ENCODE results near the gene FMN1.

The FMN1 gene

DNA sequence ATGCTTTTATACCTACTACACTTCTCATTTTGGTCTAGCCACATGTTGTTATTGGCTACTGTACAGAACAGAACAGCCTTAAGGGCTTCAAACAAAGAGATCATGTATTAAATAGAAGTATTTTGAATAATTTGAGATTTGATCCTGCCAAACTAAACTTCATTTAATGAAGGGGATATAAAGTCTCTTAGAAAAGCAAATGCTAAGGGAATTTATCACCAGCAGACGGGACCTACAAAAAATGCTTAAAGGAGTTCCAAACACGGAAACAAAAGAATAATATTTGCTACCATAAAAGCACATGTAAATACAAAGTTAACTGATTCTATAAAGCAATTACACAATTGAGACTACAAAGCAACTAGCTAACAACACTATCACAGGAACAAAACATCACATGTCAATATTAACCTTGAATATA lies 23.6 kb upstream of the FMN1 start:
- Histone ChIP-seq H3K27me3 (ENCODE audit: control insufficient read depth, insufficient read depth, low read length, poor library complexity, severe bottlenecking) (no peaks in the 10 kb centered on the region), H3K36me3 (ENCODE audit: control insufficient read depth, insufficient read depth, low read length) (no peaks in the 10 kb centered on the region), H3K4me1 (ENCODE audit: control insufficient read depth, insufficient read depth, low read length) (no peaks in the 10 kb centered on the region), H3K9me3 (ENCODE audit: control insufficient read depth, low read length) (no peaks in the 10 kb centered on the region), H3K4me3 (ENCODE audit: insufficient read depth, low read depth, low read length) (no peak overlapping the region), H3K27ac (ENCODE audit: insufficient read depth, low read depth, low read length, poor library complexity, severe bottlenecking) (no peak overlapping the region)
- WGBS, 2 experiments = 80 to 94% methylated on average over 1 to 2 of the region's 2 CpGs

DNA sequence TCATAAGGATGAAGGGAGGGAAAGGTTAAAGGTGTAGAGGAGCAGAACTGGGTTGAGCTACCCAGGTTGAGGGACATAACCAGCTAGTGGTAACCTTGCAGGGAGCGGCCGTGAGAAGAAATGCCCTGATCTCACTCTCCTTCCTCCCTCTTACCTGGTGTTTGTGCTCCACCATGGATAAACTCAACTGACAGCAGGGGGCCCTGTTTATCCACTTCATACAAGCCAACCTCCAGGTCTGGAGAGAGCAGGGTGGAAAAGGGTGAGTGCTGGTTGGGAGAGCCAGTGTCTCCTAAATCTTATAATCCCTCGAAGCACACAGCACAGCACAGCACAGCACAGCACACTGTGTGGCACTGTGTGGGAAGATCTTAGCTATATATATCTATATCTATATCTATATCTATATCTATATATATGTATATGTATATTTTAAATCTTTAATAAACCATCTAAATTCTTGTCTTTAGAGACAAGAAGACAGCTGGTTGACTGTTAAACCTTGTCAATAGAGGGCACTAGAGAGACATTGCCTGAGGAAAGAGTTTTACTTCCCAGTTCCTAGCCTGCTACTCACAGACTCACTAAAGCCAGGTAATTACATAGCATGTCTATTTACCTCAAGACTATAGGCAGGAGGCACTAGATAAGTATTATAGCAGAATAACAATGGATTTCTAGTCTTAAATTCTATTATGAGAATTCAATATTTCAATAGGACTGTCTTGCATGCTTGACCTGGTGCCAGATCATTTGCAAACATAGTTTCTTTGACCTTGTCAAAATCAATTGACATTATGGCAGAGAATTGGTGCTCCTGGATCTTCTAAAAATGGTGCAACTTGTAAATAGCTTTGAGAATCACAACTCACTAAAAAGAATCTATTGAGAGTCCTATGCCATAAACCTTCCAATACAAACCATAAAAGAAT lies 21.7 kb upstream of the FMN1 start:
- H3K4me3 ChIP-seq (ENCODE audit: insufficient read depth, low read depth, low read length) = no peak overlapping the region
- H3K9me3 ChIP-seq (ENCODE audit: control insufficient read depth, low read length) = no peaks in the 10 kb centered on the region
- no peaks in the 10 kb centered on the region for H3K36me3 ChIP-seq (ENCODE audit: control insufficient read depth, insufficient read depth, low read length)
- WGBS, 2 experiments = 97 to 100% methylated on average over 2 of the region's 3 CpGs
- H3K27ac ChIP-seq (ENCODE audit: insufficient read depth, low read depth, low read length, poor library complexity, severe bottlenecking) = no peak overlapping the region
- H3K4me1 ChIP-seq (ENCODE audit: control insufficient read depth, insufficient read depth, low read length) = no peaks in the 10 kb centered on the region
- H3K27me3 ChIP-seq (ENCODE audit: control insufficient read depth, insufficient read depth, low read length, poor library complexity, severe bottlenecking) = no peaks in the 10 kb centered on the region

DNA sequence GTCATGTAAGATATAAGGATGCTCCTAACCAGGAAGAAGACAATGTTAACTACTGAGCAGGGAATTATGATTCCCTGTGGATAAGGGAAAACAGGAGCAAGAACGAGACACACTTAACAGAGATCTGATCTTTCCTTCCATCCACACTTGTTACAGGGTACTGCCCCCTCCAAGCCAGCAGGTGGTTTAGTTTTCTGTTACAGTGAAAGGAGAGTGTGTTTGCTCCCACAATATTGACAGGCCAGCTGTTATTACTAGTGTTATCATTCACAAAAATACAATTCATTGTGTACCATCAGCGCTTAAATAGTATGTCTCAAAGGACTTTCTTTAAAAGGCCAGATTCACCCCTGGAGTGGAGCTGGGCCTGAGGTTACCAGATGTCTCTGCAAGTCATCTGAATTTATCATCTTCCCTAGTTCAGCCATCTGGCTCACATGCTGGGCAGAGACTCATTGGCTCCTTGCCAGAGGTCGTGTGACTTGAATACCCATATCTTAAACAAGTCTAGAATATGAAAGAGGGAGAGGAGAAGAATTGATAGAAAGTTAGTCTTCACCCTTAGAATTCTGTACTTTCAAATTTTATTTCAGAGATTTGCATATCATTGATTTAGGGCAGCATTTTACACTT lies 16.8 kb upstream of the FMN1 start:
- WGBS, 2 experiments = 76 to 82% methylated on average over 3 of the region's 3 CpGs

DNA sequence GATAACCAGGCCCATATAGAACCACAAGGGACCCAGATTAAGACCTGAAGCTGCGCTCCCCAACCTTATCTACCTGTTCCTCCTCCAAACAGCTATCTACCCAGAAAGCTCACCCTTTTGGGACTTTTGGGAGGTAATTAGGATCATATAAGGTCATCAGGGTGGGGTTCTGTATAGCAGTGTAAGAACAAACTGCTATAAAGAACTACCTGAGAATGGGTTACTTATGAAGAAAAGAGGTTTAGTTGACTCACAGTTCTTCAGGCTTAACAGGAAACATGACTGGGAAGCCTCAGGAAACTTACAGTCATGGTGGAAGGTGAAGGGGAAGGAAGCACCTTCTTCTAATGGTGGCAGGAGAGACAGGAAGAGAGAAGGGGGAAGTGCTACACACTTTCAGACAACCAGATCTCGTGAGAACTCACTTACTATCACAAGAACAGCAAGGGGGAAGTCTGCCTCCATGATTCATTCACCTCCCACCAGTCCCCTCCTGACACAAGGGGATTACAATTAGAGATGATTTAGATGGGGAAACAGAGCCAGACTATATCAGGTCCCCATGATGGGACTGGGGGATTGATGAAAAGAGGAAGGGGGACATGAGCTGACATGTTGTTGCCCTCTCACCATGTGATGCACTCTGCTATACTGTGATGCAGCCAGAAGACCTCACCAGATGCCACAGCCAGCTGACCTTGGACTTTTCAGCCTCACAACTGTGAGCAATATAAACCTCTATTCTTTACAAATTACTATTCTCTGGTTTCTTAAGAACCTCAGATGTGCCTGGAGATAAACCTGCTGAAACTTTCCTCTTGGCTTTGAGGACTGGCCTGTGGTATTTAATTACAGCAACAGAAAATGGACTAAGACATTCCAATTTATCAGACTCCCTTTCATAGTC lies 15.3 kb upstream of the FMN1 start:
- H3K27ac ChIP-seq (ENCODE audit: insufficient read depth, low read depth, low read length, poor library complexity, severe bottlenecking) = no peak overlapping the region
- H3K36me3 ChIP-seq (ENCODE audit: control insufficient read depth, insufficient read depth, low read length) = no peaks in the 10 kb centered on the region
- H3K4me1 ChIP-seq (ENCODE audit: control insufficient read depth, insufficient read depth, low read length) = no peaks in the 10 kb centered on the region
- no peak overlapping the region for H3K4me3 ChIP-seq (ENCODE audit: insufficient read depth, low read depth, low read length)
- no peaks in the 10 kb centered on the region for H3K27me3 ChIP-seq (ENCODE audit: control insufficient read depth, insufficient read depth, low read length, poor library complexity, severe bottlenecking)
- 100% methylated on average over 2 of the region's 2 CpGs; no CpG with 5 or more reads in 1 of the 2 experiments for WGBS, 2 experiments
- no peaks in the 10 kb centered on the region for H3K9me3 ChIP-seq (ENCODE audit: control insufficient read depth, low read length)

More for the DNA sequence above, 16.8 kb upstream of the FMN1 start:
- Histone ChIP-seq H3K4me1 (ENCODE audit: control insufficient read depth, insufficient read depth, low read length) (no peaks in the 10 kb centered on the region), H3K27me3 (ENCODE audit: control insufficient read depth, insufficient read depth, low read length, poor library complexity, severe bottlenecking) (no peaks in the 10 kb centered on the region), H3K36me3 (ENCODE audit: control insufficient read depth, insufficient read depth, low read length) (no peaks in the 10 kb centered on the region), H3K4me3 (ENCODE audit: insufficient read depth, low read depth, low read length) (no peak overlapping the region), H3K9me3 (ENCODE audit: control insufficient read depth, low read length) (no peaks in the 10 kb centered on the region), H3K27ac (ENCODE audit: insufficient read depth, low read depth, low read length, poor library complexity, severe bottlenecking) (no peak overlapping the region)

DNA sequence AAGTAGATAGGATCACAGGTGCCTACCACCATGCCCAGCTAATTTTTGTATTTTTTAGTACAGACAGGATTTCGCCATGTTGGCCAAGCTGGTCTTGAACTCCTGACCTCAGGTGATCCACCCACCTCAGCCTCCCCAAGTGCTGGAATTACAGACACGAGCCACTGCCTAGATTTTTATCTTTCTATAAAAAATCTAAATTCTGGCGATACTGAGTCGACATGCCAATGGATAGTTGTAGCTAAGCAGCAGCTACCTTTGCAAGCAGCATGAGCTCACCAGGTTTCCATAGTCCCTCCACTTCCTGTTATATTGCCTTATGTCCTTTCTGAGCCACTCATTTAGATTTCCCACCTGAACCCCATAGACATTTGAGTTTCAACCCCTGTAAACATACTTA lies 13.1 kb upstream of the FMN1 start:
- no peak overlapping the region for H3K4me3 ChIP-seq (ENCODE audit: insufficient read depth, low read depth, low read length)
- no peaks in the 10 kb centered on the region for H3K27me3 ChIP-seq (ENCODE audit: control insufficient read depth, insufficient read depth, low read length, poor library complexity, severe bottlenecking)
- H3K36me3 ChIP-seq (ENCODE audit: control insufficient read depth, insufficient read depth, low read length) = no peaks in the 10 kb centered on the region
- 81 to 82% methylated on average over 4 of the region's 4 CpGs for WGBS, 2 experiments
- no peaks in the 10 kb centered on the region for H3K9me3 ChIP-seq (ENCODE audit: control insufficient read depth, low read length)
- H3K27ac ChIP-seq (ENCODE audit: insufficient read depth, low read depth, low read length, poor library complexity, severe bottlenecking) = no peak overlapping the region
- no peaks in the 10 kb centered on the region for H3K4me1 ChIP-seq (ENCODE audit: control insufficient read depth, insufficient read depth, low read length)

DNA sequence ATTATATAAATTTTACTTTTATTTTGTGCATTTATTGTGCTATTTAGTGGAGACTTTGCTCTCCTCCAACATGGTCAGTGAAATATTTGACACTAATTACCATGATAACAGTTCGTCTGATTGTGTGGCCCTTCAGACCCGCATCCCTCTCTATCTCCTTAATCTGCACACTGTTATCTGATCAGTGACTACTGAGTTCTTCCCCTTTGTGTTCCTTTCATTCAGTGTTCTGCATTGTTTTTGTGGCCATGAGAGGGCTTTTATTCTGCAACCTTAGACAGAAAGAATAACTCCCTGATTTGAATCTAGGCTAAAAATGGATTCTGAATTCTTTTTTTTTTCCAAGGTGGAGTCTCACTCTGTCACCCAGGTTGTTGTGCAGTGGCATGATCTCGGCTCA lies 11.9 kb upstream of the FMN1 start:
- H3K27ac ChIP-seq (ENCODE audit: insufficient read depth, low read depth, low read length, poor library complexity, severe bottlenecking) = no peak overlapping the region
- no peak overlapping the region for H3K4me3 ChIP-seq (ENCODE audit: insufficient read depth, low read depth, low read length)
- no peaks in the 10 kb centered on the region for H3K27me3 ChIP-seq (ENCODE audit: control insufficient read depth, insufficient read depth, low read length, poor library complexity, severe bottlenecking)
- peaks cover 4% of the 10 kb centered on the region for H3K4me1 ChIP-seq (ENCODE audit: control insufficient read depth, insufficient read depth, low read length)
- WGBS, 2 experiments = 73 to 81% methylated on average over 3 of the region's 3 CpGs
- H3K36me3 ChIP-seq (ENCODE audit: control insufficient read depth, insufficient read depth, low read length) = no peaks in the 10 kb centered on the region
- no peaks in the 10 kb centered on the region for H3K9me3 ChIP-seq (ENCODE audit: control insufficient read depth, low read length)

DNA sequence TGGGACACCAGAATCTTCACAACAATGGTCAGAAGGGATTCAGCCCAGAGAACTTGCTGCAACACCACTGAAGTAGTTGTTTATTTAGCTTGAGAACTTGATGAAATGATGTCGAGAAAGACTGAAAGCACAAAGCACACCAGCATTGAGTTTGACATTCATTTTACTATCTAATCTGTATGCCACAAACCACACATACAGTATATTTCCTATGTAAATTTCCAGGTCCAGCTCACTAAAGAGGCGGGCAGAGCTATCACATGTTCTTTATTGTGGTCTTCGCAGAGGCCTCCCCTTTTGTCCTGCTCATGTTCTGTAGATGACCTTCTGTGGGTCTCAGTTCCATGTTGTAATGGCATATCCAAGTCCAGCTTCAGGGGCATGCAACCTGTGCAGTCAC lies 10.4 kb upstream of the FMN1 start:
- WGBS, 2 experiments = 89 to 92% methylated on average over 3 of the region's 3 CpGs
- no peaks in the 10 kb centered on the region for H3K27me3 ChIP-seq (ENCODE audit: control insufficient read depth, insufficient read depth, low read length, poor library complexity, severe bottlenecking)
- H3K36me3 ChIP-seq (ENCODE audit: control insufficient read depth, insufficient read depth, low read length) = no peaks in the 10 kb centered on the region
- no peak overlapping the region for H3K4me3 ChIP-seq (ENCODE audit: insufficient read depth, low read depth, low read length)
- no peaks in the 10 kb centered on the region for H3K9me3 ChIP-seq (ENCODE audit: control insufficient read depth, low read length)
- H3K4me1 ChIP-seq (ENCODE audit: control insufficient read depth, insufficient read depth, low read length) = peaks cover 15% of the 10 kb centered on the region
- no peak overlapping the region for H3K27ac ChIP-seq (ENCODE audit: insufficient read depth, low read depth, low read length, poor library complexity, severe bottlenecking)

DNA sequence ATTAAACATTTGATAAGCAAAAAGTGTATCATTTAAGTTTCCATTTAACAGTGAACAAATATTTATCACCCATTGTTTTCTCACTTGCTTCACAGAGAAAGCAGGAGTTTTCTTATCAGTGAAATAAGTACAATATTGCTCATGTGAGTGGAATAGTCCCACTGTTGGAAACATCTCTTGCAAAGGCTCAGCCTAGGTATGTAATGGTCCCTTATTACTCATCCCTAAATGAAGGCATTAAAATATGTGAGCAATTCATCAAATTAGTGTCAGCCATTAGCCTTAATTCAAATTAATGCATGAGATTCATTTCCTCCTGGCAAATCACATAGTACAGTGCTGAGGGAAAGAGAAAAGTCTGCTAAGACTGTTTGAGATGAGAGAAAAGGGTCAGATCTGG lies 9.6 kb upstream of the FMN1 start:
- H3K4me3 ChIP-seq (ENCODE audit: insufficient read depth, low read depth, low read length) = no peak overlapping the region

DNA sequence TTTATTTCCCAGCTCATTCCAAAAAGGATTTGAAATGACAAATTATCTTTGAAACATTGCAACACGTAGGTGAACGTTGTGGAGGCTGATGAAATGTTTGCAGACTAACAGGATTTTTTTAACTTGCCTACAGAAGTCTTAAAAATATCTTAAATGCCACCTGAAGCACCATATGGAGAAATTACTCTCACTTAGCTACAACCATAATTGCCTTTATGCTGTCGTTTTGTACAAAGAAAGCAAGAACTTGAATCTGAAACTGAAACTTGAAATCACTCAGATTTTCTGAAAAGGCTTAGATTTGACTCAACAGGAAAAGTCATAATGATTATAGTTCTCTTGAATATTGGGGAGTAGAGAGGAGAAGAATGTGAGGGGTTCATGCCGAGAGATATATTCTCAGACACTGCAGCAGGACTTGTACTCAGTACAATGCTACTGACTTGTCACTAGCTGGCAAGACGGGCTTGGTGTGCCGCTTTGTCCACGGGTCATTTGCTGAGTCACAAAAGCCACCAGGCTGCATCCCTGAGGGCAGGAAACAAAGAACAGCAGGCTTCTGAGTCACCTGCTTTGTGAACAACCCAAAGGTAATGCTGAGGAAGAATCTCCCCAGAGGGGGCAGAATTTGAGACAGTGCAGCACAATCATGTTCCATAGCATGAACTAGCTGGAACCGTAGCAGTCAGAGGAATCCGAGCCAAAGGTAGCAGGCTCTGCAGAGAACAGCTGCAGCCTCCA lies 7.1 kb upstream of the FMN1 start:
- Histone ChIP-seq H3K27ac (ENCODE audit: insufficient read depth, low read depth, low read length, poor library complexity, severe bottlenecking) (no peak overlapping the region), H3K4me3 (ENCODE audit: insufficient read depth, low read depth, low read length) (no peak overlapping the region), H3K9me3 (ENCODE audit: control insufficient read depth, low read length) (no peaks in the 10 kb centered on the region), H3K27me3 (ENCODE audit: control insufficient read depth, insufficient read depth, low read length, poor library complexity, severe bottlenecking) (no peaks in the 10 kb centered on the region), H3K36me3 (ENCODE audit: control insufficient read depth, insufficient read depth, low read length) (no peaks in the 10 kb centered on the region), H3K4me1 (ENCODE audit: control insufficient read depth, insufficient read depth, low read length) (peaks cover 20% of the 10 kb centered on the region)
- WGBS, 2 experiments = 43 to 45% methylated on average over 9 of the region's 9 CpGs

More for the DNA sequence above, 9.6 kb upstream of the FMN1 start:
- H3K27me3 ChIP-seq (ENCODE audit: control insufficient read depth, insufficient read depth, low read length, poor library complexity, severe bottlenecking) = no peaks in the 10 kb centered on the region
- no peaks in the 10 kb centered on the region for H3K36me3 ChIP-seq (ENCODE audit: control insufficient read depth, insufficient read depth, low read length)
- no peak overlapping the region for H3K27ac ChIP-seq (ENCODE audit: insufficient read depth, low read depth, low read length, poor library complexity, severe bottlenecking)
- no peaks in the 10 kb centered on the region for H3K9me3 ChIP-seq (ENCODE audit: control insufficient read depth, low read length)
- peaks cover 20% of the 10 kb centered on the region for H3K4me1 ChIP-seq (ENCODE audit: control insufficient read depth, insufficient read depth, low read length)
